Inflammatory macrophage treated with lipopolysaccharide for 1 hour (primary cell): Measurements from ENCODE around the gene CTNND2.
"Not testable (repeated sequence)": the region's sequence is repeated elsewhere in the genome, so short reads cannot be mapped to it uniquely, and the experiment has no call there.

Experiments used
- DNase-seq, 2 donors: peaks; one replicate each; pipeline ENCODE4 v3.0.0-alpha.2; 2020 to 2022

Gene CTNND2

GRCh38 chr5:11429254-11429653 is 475.0 kb downstream of the CTNND2 start:
- DNase-seq = no peak

- DNase-seq = no peak
Observed at GRCh38 chr5:11427569-11427968, 476.7 kb downstream of the CTNND2 start.

DNA sequence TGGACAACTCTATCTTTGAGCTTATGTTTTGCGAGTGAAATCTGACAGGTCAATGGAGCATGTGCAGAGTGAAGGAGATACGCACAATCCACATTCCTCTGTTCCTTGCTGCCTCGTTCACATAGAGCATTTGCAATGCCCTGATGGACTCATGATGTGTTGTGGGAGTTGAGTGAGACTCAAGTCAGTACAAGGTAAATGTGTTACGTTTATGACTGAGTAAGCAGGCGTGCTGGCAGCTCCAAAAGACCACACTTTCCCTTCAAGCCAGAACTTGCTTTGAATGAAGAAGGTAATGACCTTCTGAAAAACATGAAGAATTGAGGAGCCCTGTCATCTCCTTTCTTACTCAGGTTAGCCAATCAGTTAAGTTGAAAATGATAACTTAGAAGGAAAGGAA is 477.8 kb downstream of the CTNND2 start:
- DNase-seq = no peak

GRCh38 chr5:11422342-11422741 is 481.9 kb downstream of the CTNND2 start:
- no peak for DNase-seq

- no peak for DNase-seq
Observed at GRCh38 chr5:11420969-11421368, 483.3 kb downstream of the CTNND2 start.

GRCh38 chr5:11415751-11416150 is 488.5 kb downstream of the CTNND2 start:
- DNase-seq = no peak

DNA sequence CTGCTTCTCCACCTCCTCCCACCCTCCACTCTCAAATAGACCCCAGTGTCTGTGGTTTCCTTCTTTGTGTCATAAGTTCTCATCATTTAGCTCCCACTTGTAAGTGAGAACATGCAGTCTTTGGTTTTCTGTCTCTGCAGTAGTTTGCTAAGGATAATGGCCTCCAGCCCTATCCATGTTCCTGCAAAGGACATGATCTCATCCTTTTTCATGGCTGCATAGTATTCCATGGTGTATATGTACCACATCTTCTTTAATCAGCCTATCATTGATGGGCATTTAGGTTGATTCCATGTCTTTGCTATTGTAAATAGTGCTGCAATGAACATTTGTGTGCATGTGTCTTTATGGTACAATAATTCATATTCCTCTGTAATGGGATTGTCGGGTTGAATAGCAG is 489.5 kb downstream of the CTNND2 start:
- not testable (repeated sequence) for DNase-seq

DNA sequence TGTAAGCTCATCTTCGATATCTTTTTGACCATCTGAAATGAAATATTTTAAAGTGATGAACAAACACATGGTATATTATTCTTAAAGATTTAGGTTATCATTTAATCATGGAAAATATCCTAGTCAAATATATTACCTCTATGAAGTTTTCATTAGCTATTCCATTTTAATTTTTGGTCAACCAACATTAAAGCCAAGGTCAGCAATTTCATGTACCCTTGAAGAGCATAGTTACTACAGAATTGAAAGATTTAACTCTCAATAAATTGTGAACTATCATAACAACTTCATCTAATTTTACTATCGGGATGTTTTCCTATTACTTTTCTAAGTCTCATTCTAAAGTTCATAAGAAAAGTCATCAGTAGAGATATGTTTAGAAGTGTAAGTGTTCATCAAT is 492.6 kb downstream of the CTNND2 start:
- no peak for DNase-seq

DNA sequence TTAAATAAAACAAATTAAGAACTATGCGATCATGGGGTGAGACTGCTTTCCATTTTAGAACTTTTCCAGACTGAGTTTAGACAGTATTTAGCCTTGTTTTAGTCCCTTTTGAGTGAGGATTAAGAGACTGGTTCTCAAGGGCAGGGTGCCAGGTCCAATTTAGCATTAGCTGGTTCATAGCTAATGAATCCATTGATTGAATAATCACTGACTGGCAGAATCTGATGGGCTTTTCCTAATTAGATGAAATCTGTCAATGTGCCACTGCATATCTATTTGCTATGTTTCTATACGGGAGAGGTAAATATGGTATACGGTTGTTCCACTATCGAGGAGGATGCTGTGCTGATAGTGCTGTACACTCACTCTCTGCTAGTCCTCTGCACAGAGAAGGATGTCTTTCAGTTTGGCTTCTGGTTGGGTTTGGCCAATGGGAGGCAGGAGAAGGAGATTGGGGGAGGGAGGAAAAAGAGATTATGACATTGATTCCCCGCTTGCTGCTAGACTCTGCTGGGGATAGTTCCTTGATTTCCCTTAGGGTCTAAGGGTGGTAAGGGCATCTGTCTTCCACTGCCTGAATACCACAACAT is 496.6 kb downstream of the CTNND2 start:
- DNase-seq = no peak

DNA sequence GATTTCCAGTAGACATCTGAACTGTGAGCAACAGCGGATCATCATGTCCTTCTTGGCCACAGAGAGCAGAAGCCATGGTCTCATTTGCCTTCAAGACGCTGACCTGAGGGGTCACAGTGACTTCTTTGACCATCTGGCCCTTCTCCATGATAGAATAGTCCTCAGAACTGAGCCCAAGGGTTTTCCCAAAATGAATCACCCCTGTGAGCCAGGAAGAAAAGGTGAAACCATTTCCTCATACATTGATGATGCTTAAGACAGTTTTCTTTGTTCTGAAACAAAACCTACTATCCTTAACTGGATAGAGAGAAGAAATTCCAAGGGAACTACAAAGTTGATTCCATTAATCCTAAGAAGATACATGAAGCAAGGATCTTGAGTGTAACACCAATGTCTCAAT is 503.9 kb downstream of the CTNND2 start:
- DNase-seq = no peak

DNA sequence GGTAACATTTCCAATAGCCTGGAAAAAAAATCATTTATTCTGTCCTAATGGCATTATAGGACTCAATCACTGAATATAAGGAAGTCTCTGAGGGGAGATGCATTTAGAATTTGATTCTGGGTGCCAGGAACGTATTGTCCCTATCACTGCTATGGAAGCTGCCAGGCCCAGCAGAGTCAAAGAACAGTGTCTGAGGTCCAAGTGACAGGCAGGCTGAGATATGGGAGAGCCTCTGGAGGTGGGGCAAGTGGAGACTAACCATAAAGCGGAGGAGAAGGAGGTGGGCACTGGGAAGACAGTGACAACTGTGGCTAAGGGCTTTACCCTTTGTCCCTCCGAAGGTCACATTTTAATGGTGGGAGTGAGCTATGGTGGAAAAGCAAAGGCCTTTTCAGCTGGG is 505.5 kb downstream of the CTNND2 start:
- DNase-seq = no peak

DNA sequence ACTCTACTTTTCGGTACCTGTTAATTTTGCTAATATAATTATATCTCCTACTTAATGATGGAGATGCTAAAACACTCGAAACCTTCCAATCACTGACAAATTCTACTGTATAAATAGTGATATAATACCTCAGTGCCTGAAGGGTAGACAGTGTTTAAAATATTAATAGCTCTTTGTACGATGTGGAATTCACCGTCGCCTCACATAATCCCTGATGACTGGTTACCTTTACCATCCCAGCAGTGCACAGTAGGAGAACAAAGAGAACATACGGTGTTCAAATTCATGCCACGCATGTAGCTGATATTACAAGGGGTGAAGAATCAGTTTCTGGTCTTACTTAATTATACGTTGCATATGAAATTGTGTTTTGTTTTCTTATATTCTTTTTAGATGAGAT is 506.7 kb downstream of the CTNND2 start:
- no peak for DNase-seq

- DNase-seq = no peak
Observed at GRCh38 chr5:11396917-11397316, 507.3 kb downstream of the CTNND2 start.

DNA sequence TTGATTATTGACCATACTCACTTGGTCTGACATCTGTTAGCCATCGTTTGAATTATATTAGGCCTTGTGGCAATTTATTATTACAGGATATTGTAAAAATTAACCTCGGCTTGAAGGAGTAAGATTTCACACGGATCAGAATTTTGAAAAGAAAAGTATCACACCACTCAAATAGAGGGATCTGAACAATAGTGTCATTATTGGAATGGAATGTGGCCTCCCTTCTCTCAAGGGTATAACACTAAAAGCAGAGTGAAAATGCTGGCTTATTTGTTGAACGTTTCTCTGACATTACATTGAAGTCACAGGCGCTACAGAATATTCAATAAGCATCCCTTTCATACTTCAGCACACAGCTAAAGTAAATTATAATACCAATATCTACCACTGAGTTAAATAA is 509.3 kb downstream of the CTNND2 start:
- DNase-seq = no peak

DNA sequence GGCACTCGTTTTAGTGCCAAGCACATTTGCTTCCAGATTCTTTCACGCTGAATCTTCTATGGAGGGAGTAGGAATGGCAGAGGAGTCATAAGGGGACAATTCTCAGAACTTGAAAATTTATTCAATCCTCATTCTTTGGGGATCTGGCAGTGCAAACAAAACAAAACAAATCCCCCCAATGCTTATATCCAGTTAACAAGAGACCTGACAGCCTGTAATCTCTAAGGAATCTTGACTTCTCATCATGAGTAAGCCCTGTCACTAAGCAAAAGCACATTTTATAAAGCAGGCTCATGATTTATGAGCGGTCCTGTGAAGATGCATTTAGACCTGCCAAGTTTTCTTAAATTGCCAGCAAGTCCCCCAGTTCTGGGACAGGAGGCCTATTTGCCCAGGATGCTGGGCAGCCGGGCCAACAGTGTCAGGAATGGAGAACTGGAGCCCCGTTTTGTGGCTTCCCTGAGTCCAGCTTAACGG is 513.9 kb downstream of the CTNND2 start:
- DNase-seq = no peak

DNA sequence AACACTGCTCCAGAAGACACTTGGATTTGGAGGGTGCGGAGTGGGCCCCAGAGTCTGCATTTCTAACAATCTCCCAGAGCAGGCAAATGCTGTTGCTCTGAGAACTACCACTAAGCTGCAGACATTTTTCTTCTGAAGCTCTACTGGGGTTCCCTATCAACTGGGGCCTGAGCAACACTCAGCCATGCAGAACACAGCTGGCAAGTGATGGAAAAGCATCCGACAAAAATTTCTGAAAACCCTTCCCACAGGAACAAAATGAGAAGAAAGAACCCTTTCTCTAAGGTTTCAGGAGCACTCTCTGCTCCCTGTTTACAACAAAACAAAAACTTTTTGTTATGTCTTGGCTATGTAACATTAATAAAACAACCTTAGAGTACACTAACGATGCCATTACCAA is 516.9 kb downstream of the CTNND2 start:
- no peak for DNase-seq

GRCh38 chr5:11386398-11386797 is 517.8 kb downstream of the CTNND2 start:
- no peak for DNase-seq

DNA sequence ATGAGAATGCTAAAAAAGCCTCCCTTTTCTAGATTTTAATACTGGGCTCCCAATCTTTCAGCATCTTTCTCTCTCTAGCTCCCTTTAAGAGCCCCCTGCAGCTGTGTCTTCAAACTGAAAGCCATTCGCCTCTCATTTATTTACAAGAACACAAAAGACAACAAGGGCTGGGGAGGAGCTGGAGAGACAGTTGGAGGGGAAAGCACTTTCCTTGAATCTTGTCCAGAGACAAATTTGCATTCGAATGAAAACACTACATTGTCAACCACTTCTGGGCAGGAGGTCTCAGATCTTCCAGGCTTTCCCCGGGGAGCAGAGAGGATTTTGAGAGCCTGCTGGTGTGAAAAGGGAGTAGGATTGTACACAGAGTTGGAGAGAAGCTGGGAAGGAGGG is 518.3 kb downstream of the CTNND2 start:
- no peak for DNase-seq

DNA sequence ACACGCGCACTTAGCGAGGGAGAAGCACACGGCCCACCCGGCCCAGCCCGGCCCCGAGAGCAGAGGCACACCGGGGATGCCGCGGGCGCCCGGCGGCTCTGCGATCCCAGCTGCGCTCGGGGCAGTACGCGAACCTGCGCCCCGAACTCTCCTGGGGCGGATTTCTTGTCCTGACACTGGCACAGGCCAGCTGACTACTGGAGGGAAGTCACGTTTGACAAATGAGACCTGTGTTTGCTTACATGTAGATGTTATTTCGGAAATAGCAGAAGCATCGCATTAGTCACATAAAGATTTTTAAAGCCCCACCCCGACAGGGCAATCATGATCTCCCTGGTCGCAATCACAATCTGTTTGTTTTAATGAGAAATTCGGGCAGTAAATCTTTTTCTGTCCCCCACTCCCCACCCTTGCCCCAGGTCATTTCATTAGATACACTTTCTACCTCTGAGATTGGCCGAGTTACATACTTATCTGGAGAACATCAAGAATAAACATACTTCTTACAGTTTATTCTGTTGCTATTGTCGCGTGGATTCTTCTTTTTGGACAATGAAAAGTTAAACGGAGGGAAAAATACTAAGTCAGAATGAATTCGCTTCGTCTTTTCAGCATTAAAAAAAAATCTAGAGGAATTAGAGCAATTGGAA is 518.9 kb downstream of the CTNND2 start:
- no peak for DNase-seq

DNA sequence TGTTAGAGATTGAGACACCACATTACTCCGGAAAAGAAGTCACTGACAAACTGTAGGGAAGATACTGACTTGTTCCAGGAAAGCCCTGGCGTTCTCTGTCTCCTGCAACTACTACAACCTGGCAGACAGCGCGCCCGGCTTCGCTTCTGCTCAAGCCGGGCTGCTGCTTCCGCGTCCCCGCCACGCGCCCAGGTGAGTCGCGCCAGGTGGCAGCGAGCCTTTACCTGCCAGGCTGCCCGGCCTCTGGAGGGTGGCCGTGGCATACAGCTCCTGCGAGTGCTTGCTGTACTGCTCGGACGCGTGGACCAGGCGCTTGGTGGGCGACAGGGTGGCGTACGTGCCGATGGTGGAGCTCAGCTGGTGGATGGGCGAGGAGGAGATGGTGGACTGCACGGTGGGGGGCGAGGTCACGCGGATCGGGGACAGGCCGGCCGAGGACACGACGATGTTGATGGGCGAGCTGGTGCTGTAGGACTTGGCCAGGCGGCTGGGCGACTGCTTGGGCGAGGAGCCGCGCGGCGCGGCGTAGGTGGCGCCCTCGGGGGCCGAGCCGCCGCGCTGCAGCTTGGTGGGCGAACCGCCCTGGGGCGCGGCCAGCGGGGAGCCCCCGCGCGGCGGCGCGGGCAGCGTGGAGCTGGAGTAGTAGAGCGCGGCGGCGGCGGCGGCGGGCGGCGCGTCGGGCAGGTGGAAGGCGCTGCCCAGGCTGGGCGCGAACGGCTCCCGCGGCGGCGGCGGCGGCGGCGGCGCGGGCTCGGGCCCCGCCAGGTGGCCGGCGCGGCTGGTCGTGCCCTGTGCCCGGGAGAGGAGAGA is 519.6 kb downstream of the CTNND2 start:
- DNase-seq = no peak

DNA sequence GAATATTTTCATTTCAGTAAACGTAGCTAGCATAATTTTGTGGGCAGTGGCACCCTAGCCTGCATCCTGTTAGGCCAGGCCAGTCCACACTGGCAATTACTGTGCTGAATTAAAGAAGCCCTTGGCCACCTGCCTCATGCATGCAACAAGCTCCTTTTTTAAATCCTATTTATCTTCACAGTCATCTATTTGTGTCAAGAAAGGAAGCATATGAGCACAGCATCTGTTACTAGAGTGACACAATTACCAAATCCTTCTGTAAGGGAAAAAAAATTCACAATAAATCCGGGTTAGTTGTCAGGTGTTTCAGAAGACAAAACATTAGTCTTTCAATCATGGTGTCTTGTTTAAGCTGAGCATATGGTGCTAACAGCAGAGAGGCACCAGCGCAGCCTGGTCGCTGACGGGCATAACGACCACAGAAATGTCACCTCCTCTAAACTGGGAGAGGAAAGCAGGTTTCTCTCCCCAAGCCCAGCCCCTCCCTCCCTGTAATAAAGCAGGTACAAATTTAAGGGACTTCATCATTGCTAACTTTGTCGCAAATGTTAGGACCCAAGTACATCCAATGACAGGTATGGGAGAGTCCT is 520.6 kb downstream of the CTNND2 start:
- DNase-seq = no peak

DNA sequence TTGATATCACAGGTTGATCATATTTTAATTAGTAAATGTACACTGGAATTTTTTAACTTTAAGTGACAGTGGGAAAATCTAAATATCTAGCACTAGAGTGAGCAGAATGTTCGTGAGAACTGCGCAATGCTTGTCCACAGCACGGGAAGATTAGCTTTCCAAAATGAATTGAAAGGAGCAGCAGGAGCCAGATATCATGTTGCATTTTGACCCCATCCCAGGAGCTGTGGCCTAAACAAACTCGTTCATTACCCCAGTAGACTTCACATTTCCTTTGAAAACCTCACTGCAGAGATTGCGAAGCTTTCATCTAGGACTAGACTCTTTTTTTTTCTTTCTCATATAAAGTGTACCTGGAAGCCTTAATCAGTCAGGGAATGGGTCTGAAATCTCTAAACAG is 525.8 kb downstream of the CTNND2 start:
- no peak for DNase-seq

- DNase-seq = no peak
Observed at GRCh38 chr5:11377896-11378295, 526.4 kb downstream of the CTNND2 start.

- no peak for DNase-seq
Observed at GRCh38 chr5:11372191-11372590, 532.1 kb downstream of the CTNND2 start.
